GM12878 (cell line): ENCODE data around the gene PGAM1.
"Not testable (repeated sequence)": the region's sequence is repeated elsewhere in the genome, so short reads cannot be mapped to it uniquely, and the experiment has no call there.

Experiments used
- BRCA1 ChIP-seq: IDR thresholded peaks from 2 replicates; pipeline ENCODE4 v1.6.1; 2011; ENCODE audit warnings: low read depth, low read length, improper control_type of control experiment
- CHD2 ChIP-seq: IDR thresholded peaks from 2 replicates; pipeline ENCODE4 v1.6.1; 2011; ENCODE audit warnings: low read depth, low read length, improper control_type of control experiment, borderline replicate concordance
- EGR1 ChIP-seq, 2 experiments: IDR thresholded peaks; 1 replicate in 1 of 2; 2 replicates in 1 of 2; pipeline ENCODE4 v1.6.1; 2011 to 2012; ENCODE audit warnings: low read depth in 2 of 2, low read length in 2 of 2, borderline replicate concordance in 1 of 2, mild to moderate bottlenecking in 1 of 2, moderate library complexity in 1 of 2
- EZH2 ChIP-seq: IDR thresholded peaks from 2 replicates; pipeline ENCODE4 v1.6.1; 2012; ENCODE audit warnings: low read depth, mild to moderate bottlenecking, control low read depth, inconsistent platforms, low read length, borderline replicate concordance; ENCODE audit not compliant: control insufficient read depth
- POLR2A ChIP-seq: IDR thresholded peaks from 2 replicates; pipeline ENCODE4 v1.6.1; 2011; ENCODE audit warnings: low read depth, mild to moderate bottlenecking, low read length
- RAD21 ChIP-seq: IDR thresholded peaks from 2 replicates; pipeline ENCODE4 v1.6.1; 2011; ENCODE audit warnings: mild to moderate bottlenecking, low read depth, low read length, moderate library complexity; ENCODE audit not compliant: insufficient read depth
- TF ChIP-seq, protein P1 (sequence below), 3 experiments: IDR thresholded peaks in 2 of 3; conservative IDR thresholded peaks in 1 of 3; 2 replicates each; pipeline ENCODE4 v1.5.1; 2011; ENCODE audit warnings: low read depth in 3 of 3, low read length in 3 of 3, mild to moderate bottlenecking in 3 of 3, control low read depth in 2 of 3, moderate library complexity in 2 of 3, inconsistent platforms in 1 of 3, mixed read lengths in 1 of 3; ENCODE audit not compliant: control insufficient read depth in 2 of 3, insufficient read depth in 1 of 3; ENCODE audit errors: extremely low read depth in 1 of 3

DNA sequence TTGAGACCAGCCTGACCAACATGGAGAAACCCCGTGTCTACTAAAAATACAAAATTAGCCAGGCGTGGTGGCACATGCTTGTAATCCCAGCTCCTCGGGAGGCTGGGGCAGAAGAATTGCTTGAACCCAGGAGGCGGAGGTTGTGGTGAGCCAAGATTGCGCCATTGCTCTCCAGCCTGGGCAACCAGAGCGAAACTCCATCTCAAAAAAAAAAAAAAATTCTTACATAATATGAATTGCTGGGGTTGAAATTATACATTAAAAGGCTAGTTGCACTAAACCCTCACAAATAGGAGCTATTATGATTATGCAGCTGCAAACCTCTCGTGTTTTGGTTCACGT is 2.3 kb upstream of the PGAM1 start:
- not testable (repeated sequence) for TF ChIP-seq EZH2; RAD21; BRCA1; EGR1 (IDR thresholded peaks at IDR 0.05; ENCODE audit: borderline replicate concordance in 1 of 2, low read depth in 2 of 2, low read length in 2 of 2); CHD2; POLR2A
- TF ChIP-seq, protein P1, sequence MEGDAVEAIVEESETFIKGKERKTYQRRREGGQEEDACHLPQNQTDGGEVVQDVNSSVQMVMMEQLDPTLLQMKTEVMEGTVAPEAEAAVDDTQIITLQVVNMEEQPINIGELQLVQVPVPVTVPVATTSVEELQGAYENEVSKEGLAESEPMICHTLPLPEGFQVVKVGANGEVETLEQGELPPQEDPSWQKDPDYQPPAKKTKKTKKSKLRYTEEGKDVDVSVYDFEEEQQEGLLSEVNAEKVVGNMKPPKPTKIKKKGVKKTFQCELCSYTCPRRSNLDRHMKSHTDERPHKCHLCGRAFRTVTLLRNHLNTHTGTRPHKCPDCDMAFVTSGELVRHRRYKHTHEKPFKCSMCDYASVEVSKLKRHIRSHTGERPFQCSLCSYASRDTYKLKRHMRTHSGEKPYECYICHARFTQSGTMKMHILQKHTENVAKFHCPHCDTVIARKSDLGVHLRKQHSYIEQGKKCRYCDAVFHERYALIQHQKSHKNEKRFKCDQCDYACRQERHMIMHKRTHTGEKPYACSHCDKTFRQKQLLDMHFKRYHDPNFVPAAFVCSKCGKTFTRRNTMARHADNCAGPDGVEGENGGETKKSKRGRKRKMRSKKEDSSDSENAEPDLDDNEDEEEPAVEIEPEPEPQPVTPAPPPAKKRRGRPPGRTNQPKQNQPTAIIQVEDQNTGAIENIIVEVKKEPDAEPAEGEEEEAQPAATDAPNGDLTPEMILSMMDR (IDR thresholded peaks at IDR 0.05 in 2 of 3, conservative IDR thresholded peaks at IDR 0.05 in 1 of 3; ENCODE audit: control insufficient read depth in 2 of 3, extremely low read depth in 1 of 3, insufficient read depth in 1 of 3, low read depth in 3 of 3, low read length in 3 of 3): not testable (repeated sequence)
